GM12878 (cell line): Measurements from ENCODE around the gene IFITM1. TPM values are rescaled to one million over a fixed set of nuclear protein-coding genes. Genes with fewer than 3 reads are reported as not detected.

ENCODE experiments used
- ATAC-seq: fragments of 200-7000 bp; cut with Tn5 transposase; 3 replicates; pipeline ENCODE4 v1.9.1; 2020; ENCODE audit warnings: mild to moderate bottlenecking, moderate library complexity
- BruUV-seq: library from RNA; stranded (reverse); fragments of 400-500 nt; replicated peaks from 2 replicates; lab custom pipeline; 2021; lab: Mats Ljungman, UMichigan
- CTCF ChIA-PET: fragments of 300-600 bp; sonication (Branson Sonifier 250); formaldehyde crosslinking; extraction: SDS; loops from one replicate; lab custom pipeline; 2021; ENCODE audit warnings: inconsistent platforms; lab: Yijun Ruan, JAX
- POLR2A ChIA-PET: fragments of 350-600 bp; formaldehyde crosslinking; extraction: SDS; loops from one replicate; lab custom pipeline; 2021; ENCODE audit warnings: inconsistent platforms; lab: Charles Lee
- RAD21 ChIA-PET: fragments of 300-600 bp; sonication (Branson Sonifier 250); formaldehyde crosslinking; loops from one replicate; lab custom pipeline; 2023; ENCODE audit warnings: antibody characterized with exemption; ENCODE audit not compliant: unreplicated experiment; lab: Charles Lee
- SMC1A ChIA-PET: fragments of 300-600 bp; sonication (Branson Sonifier 250); formaldehyde crosslinking; loops from one replicate; lab custom pipeline; 2023; ENCODE audit not compliant: unreplicated experiment, uncharacterized antibody; lab: Charles Lee
- DNase-seq: peaks from one replicate; pipeline ENCODE4 v3.0.0-alpha.2; 2011; ENCODE audit warnings: low read depth, low spot score
- FAIRE-seq: peaks from 3 replicates; lab custom pipeline; 2011; peaks lifted over from hg19 to GRCh38; lab: Jason Lieb, UNC
- H2AFZ ChIP-seq: 2 replicates; pipeline ENCODE4 v1.6.0; 2011; ENCODE audit warnings: low read depth, low read length, control low read depth; ENCODE audit not compliant: control insufficient read depth
- H3K27ac ChIP-seq: 2 replicates; pipeline ENCODE4 v1.5.1; 2011; ENCODE audit warnings: control low read depth; ENCODE audit not compliant: control insufficient read depth, insufficient read depth
- H3K27me3 ChIP-seq, 2 experiments: replicated peaks in 1 of 2; 2 replicates each; pipeline versions ENCODE4 v1.6.0 to v1.6.1; 2011; ENCODE audit warnings: low read length in 1 of 2; ENCODE audit not compliant: control insufficient read depth in 2 of 2, insufficient read depth in 2 of 2
- H3K36me3 ChIP-seq, 2 experiments: 2 replicates each; pipeline ENCODE4 v1.5.1; 2011; ENCODE audit warnings: low read length in 1 of 2; ENCODE audit not compliant: control insufficient read depth in 2 of 2, insufficient read depth in 2 of 2
- H3K4me1 ChIP-seq: 2 replicates; pipeline ENCODE4 v1.6.1; 2011; ENCODE audit warnings: mild to moderate bottlenecking, low read length, moderate library complexity, mixed read lengths; ENCODE audit not compliant: control insufficient read depth, insufficient read depth
- H3K4me2 ChIP-seq: 2 replicates; pipeline ENCODE4 v1.6.0; 2011; ENCODE audit warnings: control low read depth; ENCODE audit not compliant: control insufficient read depth, insufficient read depth
- H3K4me3 ChIP-seq: fragments of 200-600 bp; sonication (generic); 2 replicates; pipeline ENCODE4 v1.5.1; 2016
- H3K79me2 ChIP-seq: 2 replicates; pipeline ENCODE4 v1.6.0; 2011; ENCODE audit warnings: low read length; ENCODE audit not compliant: control insufficient read depth, insufficient read depth
- H3K9ac ChIP-seq: 2 replicates; pipeline ENCODE4 v1.8.0; 2011; ENCODE audit warnings: low read length, control low read depth, mixed read lengths; ENCODE audit not compliant: control insufficient read depth, insufficient read depth
- H3K9me3 ChIP-seq: replicated peaks from 3 replicates; pipeline ENCODE4 v1.5.1; 2011; ENCODE audit warnings: mild to moderate bottlenecking, low read length; ENCODE audit not compliant: control insufficient read depth, insufficient read depth
- H4K20me1 ChIP-seq: 2 replicates; pipeline ENCODE4 v1.6.0; 2011; ENCODE audit not compliant: control insufficient read depth, insufficient read depth
- EZH2 ChIP-seq: IDR thresholded peaks from 2 replicates; pipeline ENCODE4 v1.6.1; 2012; ENCODE audit warnings: low read depth, mild to moderate bottlenecking, control low read depth, inconsistent platforms, low read length, borderline replicate concordance; ENCODE audit not compliant: control insufficient read depth
- KAT2A ChIP-seq: conservative IDR thresholded peaks from 2 replicates; pipeline ENCODE4 v1.6.1; 2011; ENCODE audit warnings: low read depth, low read length; ENCODE audit not compliant: control insufficient read depth
- KDM1A ChIP-seq: fragments of 200-600 bp; sonication (generic); IDR thresholded peaks from 2 replicates; pipeline ENCODE4 v1.6.1; 2016; ENCODE audit warnings: borderline replicate concordance
- NFXL1 ChIP-seq: fragments of 450-650 bp; IDR thresholded peaks from 2 replicates; pipeline ENCODE4 v1.6.1; 2017; ENCODE audit warnings: antibody characterized with exemption, mild to moderate bottlenecking, borderline replicate concordance
- PAX8 ChIP-seq: fragments of 450-650 bp; IDR thresholded peaks from 2 replicates; pipeline ENCODE4 v1.6.1; 2017; ENCODE audit warnings: mild to moderate bottlenecking, moderate library complexity
- POLR2A ChIP-seq: IDR thresholded peaks from 2 replicates; pipeline ENCODE4 v1.6.1; 2011; ENCODE audit warnings: low read depth, mild to moderate bottlenecking, low read length
- ZZZ3 ChIP-seq: IDR thresholded peaks from 2 replicates; pipeline ENCODE4 v1.6.1; 2011; ENCODE audit warnings: low read depth; ENCODE audit not compliant: control insufficient read depth, insufficient read length
- WGBS: methylation state at CpG from one replicate; pipeline ENCODE4 v1.1.6; 2016; ENCODE audit warnings: low lambda C conversion rate; ENCODE audit not compliant: insufficient replicate concordance, insufficient coverage; ENCODE audit errors: missing lambda C conversion rate; 5-methylcytosine and 5-hydroxymethylcytosine counted together
- in situ Hi-C: fragments of 300-500 bp; cut with MboI; formaldehyde crosslinking; loops from 9 replicates; pipeline ENCODE4 v1.14.3; 2018; ENCODE audit warnings: mixed read lengths
- intact Hi-C: fragments of 100-400 bp; cut with micrococcal nuclease; formaldehyde crosslinking; loops from one replicate; pipeline ENCODE4 v1.14.2; 2022; ENCODE audit not compliant: unreplicated experiment
- polyA plus RNA-seq, 11 experiments: library from polyadenylated mRNA; depleted of rRNA in 4 of 11; unstranded in 6 of 11; stranded (reverse) in 5 of 11; fragments of >200 nt; fragmentation: Nextera tagmentation in 4 of 11; fragmentation: Illumina TruSeq in 1 of 11; extraction: Ambion mirVana in 4 of 11; extraction: Trizol in 1 of 11; gene quantifications; 1 replicate in 1 of 11; 2 replicates in 10 of 11; pipeline versions ENCODE4 v1.2.1 to v1.2.3, GENCODE V29; 2011 to 2016; ENCODE audit warnings: inconsistent platforms in 2 of 11, missing spikeins in 2 of 11, low read depth in 1 of 11
- total RNA-seq, 4 experiments: library from RNA; depleted of rRNA in 3 of 4; stranded (reverse); fragments of >200 nt in 3 of 4; fragmentation: Illumina TruSeq in 1 of 4; extraction: Trizol in 1 of 4; gene quantifications; 2 replicates each; pipeline versions ENCODE4 v1.2.1 to v1.2.3, GENCODE V29; 2013 to 2021

The IFITM1 gene
- total and polyA plus RNA-seq, 10 of the 15 experiments (the other 5 are each of a cell fraction or from before 2014, with no cell fraction given), result 396 to 2,788 (median 607) TPM

GRCh38 chr11:336659-337198 lies 22.9 kb downstream of the IFITM1 start:
- ATAC-seq (no peak), DNase-seq (no peak), FAIRE-seq (no peak)
- Histone ChIP-seq H3K9me3 (peaks cover 3% of the 10 kb centered on the region; the same call in 2 of the 3 replicates), H3K4me2 (no peak overlapping the region), H3K9ac (no peak overlapping the region), H3K79me2 (no peaks in the 10 kb centered on the region), H4K20me1 (no peaks in the 10 kb centered on the region), H3K27me3 (no peaks in the 10 kb centered on the region), H3K4me1 (peaks cover 3% of the 10 kb centered on the region), H3K36me3 (no peaks in the 10 kb centered on the region), H3K4me3 (no peak overlapping the region), H3K27ac (no peak overlapping the region), H2AFZ (peak overlapping the region; percentile 6; the same call in 1 of the 2 replicates)
- ChIA-PET POLR2A (no interaction called here), SMC1A (interaction anchor here (1.0 kb wide), 1 partner anchor 12 kb away, joined by 3 read pairs; no protein-coding TSS in a partner anchor), RAD21 (no interaction called here), CTCF (no interaction called here)
- TF ChIP-seq EZH2 (no peak), KDM1A (no peak), POLR2A (no peak)
- intact Hi-C loops, result no loop called here
- no TSS peak for BruUV-seq
- in situ Hi-C loops, result no loop called here
- 80% methylated on average over 4 of the region's 4 CpGs for WGBS

- Histone ChIP-seq H3K4me3 (no peak overlapping the region), H3K4me2 (no peak overlapping the region), H3K27me3 (no peaks in the 10 kb centered on the region), H3K27ac (no peak overlapping the region), H3K79me2 (no peaks in the 10 kb centered on the region), H3K9me3 (peaks cover 2% of the 10 kb centered on the region; the same call in 2 of the 3 replicates), H3K4me1 (peaks cover 2% of the 10 kb centered on the region), H3K9ac (no peak overlapping the region), H4K20me1 (no peaks in the 10 kb centered on the region), H2AFZ (no peak overlapping the region), H3K36me3 (no peaks in the 10 kb centered on the region)
- 72% methylated on average over 6 of the region's 6 CpGs for WGBS
- POLR2A ChIA-PET, result interaction anchor here (0.6 to 2.7 kb wide), 2 partner anchors 11 to 65 kb away, joined by 6 to 17 read pairs; no protein-coding TSS in a partner anchor
- CTCF ChIA-PET, result interaction anchor here (3.2 kb wide), 1 partner anchor 11 kb away, joined by 17 read pairs; no protein-coding TSS in a partner anchor
- RAD21 ChIA-PET, result no interaction called here
- ATAC-seq, result no peak
- in situ Hi-C loops (no loop called here), intact Hi-C loops (no loop called here)
- FAIRE-seq, result no peak
- BruUV-seq, result no TSS peak
- SMC1A ChIA-PET, result interaction anchor here (1.0 to 2.5 kb wide), 2 partner anchors 11 to 16 kb away, joined by 3 to 15 read pairs; no protein-coding TSS in a partner anchor
- TF ChIP-seq NFXL1 (no peak), KAT2A (no peak), ZZZ3 (no peak), PAX8 (no peak)
- no peak for DNase-seq
Measured at GRCh38 chr11:337711-338110, 23.9 kb downstream of the IFITM1 start.
